Ovary (tissue), 9 donors: ENCODE data around the gene RRAS2. TPM values are rescaled to one million over a fixed set of nuclear protein-coding genes. Genes with fewer than 3 reads are reported as not detected.
"Not testable (repeated sequence)": the region's sequence is repeated elsewhere in the genome, so short reads cannot be mapped to it uniquely, and the experiment has no call there.

Source experiments
- DNase-seq, 5 donors: peaks; one replicate each; pipeline ENCODE4 v3.0.0-alpha.2; 2019 to 2020
- H3K27ac ChIP-seq, 2 donors: fragments of 200-600 bp; one replicate each; pipeline versions ENCODE4 v1.5.1 to v1.8.0; 2019 to 2022
- H3K27me3 ChIP-seq: fragments of 200-600 bp; one replicate; pipeline ENCODE4 v1.8.0; 2022
- H3K36me3 ChIP-seq: fragments of 200-600 bp; sonication (generic); one replicate; pipeline ENCODE4 v1.5.1; 2019
- H3K4me1 ChIP-seq: one replicate; pipeline ENCODE4 v1.8.1; 2013; ENCODE audit warnings: mild to moderate bottlenecking, moderate library complexity; ENCODE audit not compliant: insufficient read depth
- H3K4me3 ChIP-seq: fragments of 200-600 bp; sonication (generic); one replicate; pipeline ENCODE4 v1.5.1; 2017
- H3K9me3 ChIP-seq, 2 donors: fragments of 200-600 bp in 1 of 2; sonication (generic) in 1 of 2; one replicate each; pipeline versions ENCODE4 v1.5.1 to v1.8.1; 2013 to 2019; ENCODE audit warnings: mild to moderate bottlenecking in 1 of 2, moderate library complexity in 1 of 2
- CTCF ChIP-seq, 3 donors: fragments of 450-650 bp in 2 of 3; fragments of 200-600 bp in 1 of 3; IDR thresholded peaks; one replicate each; pipeline versions ENCODE4 v1.5.1 to v1.8.0; 2016 to 2022; ENCODE audit warnings: antibody characterized with exemption in 3 of 3, mild to moderate bottlenecking in 1 of 3
- EP300 ChIP-seq: sonication (generic); formaldehyde crosslinking; IDR thresholded peaks from one replicate; pipeline ENCODE4 v1.6.1; 2017; ENCODE audit warnings: antibody characterized with exemption
- POLR2A ChIP-seq: fragments of 450-650 bp; IDR thresholded peaks from one replicate; pipeline ENCODE4 v1.6.1; 2017; ENCODE audit warnings: antibody characterized with exemption, mild to moderate bottlenecking, moderate library complexity
- WGBS, 3 donors: extraction: QIAGEN DNeasy Blood & Tissue Kit in 1 of 3; methylation state at CpG; one replicate each; pipeline versions ENCODE4 v1.1.5 to v1.1.7; 2013 to 2017; 5-methylcytosine and 5-hydroxymethylcytosine counted together
- intact Hi-C, 4 donors: fragments of 100-400 bp; cut with DNase I; formaldehyde crosslinking; loops; one replicate each; pipeline versions ENCODE4 v1.11.0 to v1.15.1; 2022 to 2023
- polyA plus RNA-seq, 2 donors: library from polyadenylated mRNA; stranded (reverse); fragments of 200-250 nt in 1 of 2; fragments of 350-450 nt in 1 of 2; fragmentation: Illumina TruSeq in 1 of 2; extraction: RNeasy Lipid Tissue Mini Kit (QIAGEN cat#74804) in 1 of 2; gene quantifications; one replicate each; pipeline ENCODE4 v1.2.3, GENCODE V29; 2013 to 2014
- total RNA-seq, 7 donors: library from RNA; depleted of rRNA in 2 of 7; stranded (reverse); fragments of >200 nt in 2 of 7; fragmentation: NEBNext Ultra II Directional in 3 of 7; extraction: Animal tissue kit (Norgen Biotek cat#: 25700) in 3 of 7; gene quantifications; one replicate each; pipeline versions ENCODE4 v1.1.0 to v1.2.4, GENCODE V29; 2016 to 2023
- donor health status: DM: no; HTN: no; CAD: no; lungs with moderate emphysema.
- donor health status: DM: no; HTN: no; CAD: no.
- donor health status: Bipolar disorder and iron deficiency.
- donor health status: DM: yes; HTN: yes; CAD: no.
- donor health status: DM: no; HTN: no; CAD: no.
- donor health status: DM: yes; HTN: yes; CAD: no.

RRAS2 gene
- total and polyA plus RNA-seq, 9 donors: 25.7 to 45.2 (median 34.8) TPM

GRCh38 chr11:14356342-14356741 lies 2.6 kb downstream of the RRAS2 start:
- no peak for DNase-seq
- WGBS, 3 donors: 94 to 99% (median 98%) methylated on average over 2 of the region's 2 CpGs
- peaks cover 2% of the 10 kb centered on the region for H3K4me1 ChIP-seq
- no peak overlapping the region for H3K27ac ChIP-seq
- H3K27me3 ChIP-seq: no peaks in the 10 kb centered on the region
- H3K9me3 ChIP-seq: no peaks in the 10 kb centered on the region
- H3K36me3 ChIP-seq: no peaks in the 10 kb centered on the region
- no peak for TF ChIP-seq EP300
- TF ChIP-seq CTCF (IDR thresholded peaks at IDR 0.05): no peak
- TF ChIP-seq POLR2A: no peak
- H3K4me3 ChIP-seq: no peak overlapping the region
- intact Hi-C loops: no loop called here

GRCh38 chr11:14354604-14355003 lies 4.4 kb downstream of the RRAS2 start:
- H3K27me3 ChIP-seq, H3K36me3 ChIP-seq, intact Hi-C loops, H3K27ac ChIP-seq, H3K4me1 ChIP-seq, DNase-seq, H3K4me3 ChIP-seq, H3K9me3 ChIP-seq: not testable (repeated sequence)
- 95 to 98% (median 98%) methylated on average over 7 of the region's 7 CpGs for WGBS, 3 donors

- WGBS, 3 donors: 97 to 98% (median 98%) methylated on average over 3 of the region's 3 CpGs
- DNase-seq: no peak
- Histone ChIP-seq H3K36me3 (no peaks in the 10 kb centered on the region), H3K27me3 (no peaks in the 10 kb centered on the region), H3K4me3 (no peak overlapping the region), H3K27ac (no peak overlapping the region), H3K4me1 (no peaks in the 10 kb centered on the region), H3K9me3 (no peaks in the 10 kb centered on the region)
- TF ChIP-seq EP300: no peak
- no peak for TF ChIP-seq CTCF (IDR thresholded peaks at IDR 0.05)
- TF ChIP-seq POLR2A: no peak
- intact Hi-C loops: no loop called here
Observed at GRCh38 chr11:14350716-14351238, 8.2 kb downstream of the RRAS2 start.

GRCh38 chr11:14350215-14350614 lies 8.8 kb downstream of the RRAS2 start:
- intact Hi-C loops: no loop called here
- Histone ChIP-seq H3K36me3 (no peaks in the 10 kb centered on the region), H3K9me3 (no peaks in the 10 kb centered on the region), H3K27me3 (no peaks in the 10 kb centered on the region), H3K4me3 (no peak overlapping the region), H3K4me1 (no peaks in the 10 kb centered on the region), H3K27ac (no peak overlapping the region)
- DNase-seq: no peak
- TF ChIP-seq CTCF (IDR thresholded peaks at IDR 0.05) (no peak), POLR2A (no peak)
- WGBS, 3 donors: 75 to 96% (median 92%) methylated on average over 2 of the region's 2 CpGs

GRCh38 chr11:14347991-14348390 lies 11.0 kb downstream of the RRAS2 start:
- no peaks in the 10 kb centered on the region for H3K27me3 ChIP-seq
- H3K4me1 ChIP-seq: peaks cover 4% of the 10 kb centered on the region
- TF ChIP-seq EP300 (no peak), CTCF (IDR thresholded peaks at IDR 0.05) (no peak), POLR2A (no peak)
- DNase-seq: no peak
- 32 to 45% (median 34%) methylated on average over 1 of the region's 1 CpG for WGBS, 3 donors
- H3K4me3 ChIP-seq: no peak overlapping the region
- no peak overlapping the region for H3K27ac ChIP-seq
- intact Hi-C loops: no loop called here
- H3K36me3 ChIP-seq: no peaks in the 10 kb centered on the region
- no peaks in the 10 kb centered on the region for H3K9me3 ChIP-seq
